ENCODE measurements around the gene SLAMF8.

The SLAMF8 gene

GRCh38 chr1:159866905-159867663, 40.4 kb downstream of the SLAMF8 start:
- DNase-seq (ENCODE audit: low read depth in 2 of 2): no peak
- H3K4me3 ChIP-seq (replicated peaks in 1 of 2; ENCODE audit: low read depth in 2 of 2, low read length in 2 of 2): no peak overlapping the region
- TF ChIP-seq CTCF (IDR thresholded peaks at IDR 0.05; ENCODE audit: low read depth, low read length): no peak

- no peak for TF ChIP-seq CTCF (IDR thresholded peaks at IDR 0.05; ENCODE audit: low read depth, low read length)
- DNase-seq (ENCODE audit: low read depth in 2 of 2): peak; percentile 33 to 55
- H3K4me3 ChIP-seq (replicated peaks in 1 of 2; ENCODE audit: low read depth in 2 of 2, low read length in 2 of 2): no peak overlapping the region
These were observed 41.0 kb downstream of the SLAMF8 start for GRCh38 chr1:159867664-159868026.

GRCh38 chr1:159868766-159869165, 42.1 kb downstream of the SLAMF8 start:
- no peak overlapping the region for H3K4me3 ChIP-seq (replicated peaks in 1 of 2; ENCODE audit: low read depth in 2 of 2, low read length in 2 of 2)
- DNase-seq (ENCODE audit: low read depth in 2 of 2): no peak
- TF ChIP-seq CTCF (IDR thresholded peaks at IDR 0.05; ENCODE audit: low read depth, low read length): no peak

- peak; percentile 22 to 73 for DNase-seq (ENCODE audit: low read depth in 2 of 2)
- no peak overlapping the region for H3K4me3 ChIP-seq (replicated peaks in 1 of 2; ENCODE audit: low read depth in 2 of 2, low read length in 2 of 2)
- no peak for TF ChIP-seq CTCF (IDR thresholded peaks at IDR 0.05; ENCODE audit: low read depth, low read length)
These were observed 42.5 kb downstream of the SLAMF8 start for GRCh38 chr1:159869173-159869572.

GRCh38 chr1:159869607-159870006, 42.9 kb downstream of the SLAMF8 start:
- DNase-seq (ENCODE audit: low read depth in 2 of 2): no peak
- TF ChIP-seq CTCF (IDR thresholded peaks at IDR 0.05; ENCODE audit: low read depth, low read length): no peak

GRCh38 chr1:159870704-159871103, 44.0 kb downstream of the SLAMF8 start:
- H3K4me3 ChIP-seq (replicated peaks in 1 of 2; ENCODE audit: low read depth in 2 of 2, low read length in 2 of 2): no peak overlapping the region
- no peak for DNase-seq (ENCODE audit: low read depth in 2 of 2)
- no peak for TF ChIP-seq CTCF (IDR thresholded peaks at IDR 0.05; ENCODE audit: low read depth, low read length)

More at GRCh38 chr1:159869607-159870006, 42.9 kb downstream of the SLAMF8 start:
- H3K4me3 ChIP-seq (replicated peaks in 1 of 2; ENCODE audit: low read depth in 2 of 2, low read length in 2 of 2): no peak overlapping the region

GRCh38 chr1:159872891-159873290, 46.2 kb downstream of the SLAMF8 start:
- DNase-seq (ENCODE audit: low read depth in 2 of 2): no peak
- H3K4me3 ChIP-seq (replicated peaks in 1 of 2; ENCODE audit: low read depth in 2 of 2, low read length in 2 of 2): no peak overlapping the region
- no peak for TF ChIP-seq CTCF (IDR thresholded peaks at IDR 0.05; ENCODE audit: low read depth, low read length)

Measured in cardiac fibroblast (primary cell).